NCI-H1694 treated with DMSO at 0.1 percent for 48 hours (cell line): ENCODE results near the gene SERPINA5.

Experiments used
- DNase-seq: peaks from one replicate; lab custom pipeline; 2025; lab: John Stamatoyannopoulos, UW

Gene SERPINA5, protein sequence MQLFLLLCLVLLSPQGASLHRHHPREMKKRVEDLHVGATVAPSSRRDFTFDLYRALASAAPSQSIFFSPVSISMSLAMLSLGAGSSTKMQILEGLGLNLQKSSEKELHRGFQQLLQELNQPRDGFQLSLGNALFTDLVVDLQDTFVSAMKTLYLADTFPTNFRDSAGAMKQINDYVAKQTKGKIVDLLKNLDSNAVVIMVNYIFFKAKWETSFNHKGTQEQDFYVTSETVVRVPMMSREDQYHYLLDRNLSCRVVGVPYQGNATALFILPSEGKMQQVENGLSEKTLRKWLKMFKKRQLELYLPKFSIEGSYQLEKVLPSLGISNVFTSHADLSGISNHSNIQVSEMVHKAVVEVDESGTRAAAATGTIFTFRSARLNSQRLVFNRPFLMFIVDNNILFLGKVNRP

DNA sequence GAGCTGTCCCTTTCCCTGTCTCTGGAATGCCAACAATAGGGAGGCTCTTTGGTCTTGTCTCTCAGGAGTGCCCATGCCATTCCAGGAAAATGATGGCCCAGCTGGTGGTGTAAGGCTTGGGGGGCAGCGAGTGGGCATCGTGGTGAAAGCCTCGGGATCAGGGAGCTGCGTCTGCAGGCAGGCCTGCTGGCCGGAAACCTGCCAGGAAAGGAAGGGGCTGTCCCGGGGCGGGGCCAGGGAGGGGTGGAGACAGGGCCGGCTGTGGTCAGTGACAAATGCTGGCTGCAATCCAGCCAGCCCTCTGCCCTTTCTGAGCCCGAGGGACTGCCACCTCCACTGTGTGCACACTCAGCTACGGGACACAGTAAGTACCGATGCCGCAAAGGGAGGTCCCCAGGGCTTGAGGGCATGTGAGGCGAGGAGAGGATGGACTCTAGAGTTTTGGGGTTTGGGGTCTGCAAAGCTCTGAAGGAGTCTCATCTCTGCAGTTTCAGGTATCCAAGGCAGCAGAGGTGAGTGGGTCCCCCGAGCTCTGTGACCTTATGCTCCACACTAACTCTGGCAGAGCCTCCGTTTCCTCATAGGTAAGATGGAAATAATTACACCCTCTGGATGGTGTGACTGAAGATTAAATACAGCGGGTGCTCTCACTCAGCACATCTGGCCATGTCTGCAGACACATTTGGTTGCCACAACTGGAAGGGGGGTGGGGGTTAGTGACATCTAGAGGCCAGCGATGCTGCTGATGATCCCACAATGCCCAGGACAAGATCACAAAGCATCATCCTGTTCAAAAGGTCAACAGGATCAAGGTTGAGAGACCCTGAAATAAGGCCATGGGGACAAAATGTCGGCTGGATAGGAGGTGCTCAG is at the start of gene SERPINA5:
Gene SERPINA5 (plus strand): TSS at position 300 of the 873 bp plus-strand sequence. CDS start 5,937 bp downstream, outside the sequence.
- DNase-seq: no peak

DNA sequence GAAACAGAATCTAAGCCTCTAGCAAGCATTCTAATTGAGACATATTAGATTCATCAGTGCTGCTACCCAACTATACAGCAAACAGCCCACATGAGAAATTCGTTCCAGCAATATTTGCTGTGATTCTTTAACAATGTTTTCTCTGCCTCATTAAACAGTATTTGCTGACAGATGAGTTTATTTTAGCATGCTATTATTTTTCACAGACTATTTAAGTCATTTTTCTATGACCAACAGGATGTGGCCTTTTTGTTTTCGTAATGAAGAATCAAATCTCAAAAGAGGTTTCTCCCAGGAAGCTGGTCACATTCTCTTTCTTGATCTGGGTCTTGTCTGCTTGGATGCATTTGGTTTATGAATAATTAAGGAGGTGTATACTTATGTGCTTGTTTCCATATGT is 48.8 kb upstream of the SERPINA5 start:
- no peak for DNase-seq

GRCh38 chr14:94535506-94535905 is 45.7 kb upstream of the SERPINA5 start:
- DNase-seq: no peak

- DNase-seq: peak; percentile 42
These were observed 44.4 kb upstream of the SERPINA5 start for GRCh38 chr14:94536836-94537235.

GRCh38 chr14:94538070-94538740 is 43.0 kb upstream of the SERPINA5 start:
- DNase-seq: no peak

DNA sequence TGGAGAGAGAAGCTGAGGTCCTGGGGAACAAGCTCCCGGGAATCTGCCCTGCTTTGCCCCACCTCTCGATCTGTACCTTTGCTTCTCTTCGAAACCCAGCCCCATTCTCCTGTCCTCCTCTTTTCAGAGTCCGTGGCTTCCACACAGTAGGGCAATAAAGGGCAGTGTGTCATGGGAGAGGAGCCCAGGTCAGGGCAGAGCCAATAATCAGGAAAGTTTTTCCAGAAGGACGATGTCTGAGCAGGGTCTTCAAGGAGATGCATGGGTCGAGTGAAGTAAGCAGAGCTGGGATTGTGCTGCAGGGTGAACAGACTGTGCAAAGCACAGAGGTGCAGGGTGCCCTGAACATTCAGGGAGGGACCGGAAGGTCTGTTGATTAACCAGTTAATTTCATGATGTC is 42.0 kb upstream of the SERPINA5 start:
- DNase-seq: no peak

- no peak for DNase-seq
These were observed 41.0 kb upstream of the SERPINA5 start for GRCh38 chr14:94540031-94540794.

GRCh38 chr14:94541234-94541975 is 39.8 kb upstream of the SERPINA5 start:
- DNase-seq: no peak

- DNase-seq: no peak
These were observed 39.0 kb upstream of the SERPINA5 start for GRCh38 chr14:94542111-94542810.

- DNase-seq: no peak
These were observed 38.3 kb upstream of the SERPINA5 start for GRCh38 chr14:94542811-94543440.

- no peak for DNase-seq
These were observed 37.6 kb upstream of the SERPINA5 start for GRCh38 chr14:94543449-94544124.

- DNase-seq: no peak
These were observed 36.5 kb upstream of the SERPINA5 start for GRCh38 chr14:94544726-94545125.

DNA sequence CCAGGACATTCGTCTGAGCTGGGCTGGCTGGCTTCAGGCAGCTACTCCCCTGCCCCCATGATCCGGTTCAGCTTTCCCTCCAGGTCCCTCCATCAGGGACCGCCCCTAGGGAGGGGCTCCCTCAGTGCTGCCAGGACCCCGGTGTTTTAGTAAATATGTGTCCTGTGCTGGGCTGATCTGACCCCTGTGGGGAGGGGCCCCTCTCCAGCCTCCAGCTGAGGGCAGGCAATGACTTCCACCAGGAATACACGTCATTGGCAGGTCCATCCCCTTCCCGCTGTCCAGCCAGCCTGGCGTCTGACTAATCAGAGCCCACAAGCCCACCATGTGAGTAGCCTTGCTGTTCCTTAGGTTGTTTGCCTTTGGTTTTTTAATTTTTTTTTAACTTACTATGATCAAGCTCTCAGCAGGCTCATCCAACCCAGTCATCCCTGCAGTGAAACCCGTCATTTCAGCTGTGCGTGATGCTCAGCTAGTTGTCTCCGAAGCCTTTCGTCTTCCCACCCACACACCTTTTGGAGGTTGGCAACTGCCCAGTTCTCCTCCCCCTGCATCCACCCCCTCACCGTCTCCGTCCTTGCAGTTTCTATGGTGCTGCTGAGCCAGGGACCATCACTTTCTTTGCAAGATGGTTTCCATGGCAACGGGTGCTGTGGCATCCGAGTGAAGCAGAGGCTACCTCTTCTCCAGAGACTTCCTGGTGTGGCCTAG is 35.9 kb upstream of the SERPINA5 start:
- no peak for DNase-seq

GRCh38 chr14:94547151-94547680 is 34.0 kb upstream of the SERPINA5 start:
- DNase-seq: no peak

DNA sequence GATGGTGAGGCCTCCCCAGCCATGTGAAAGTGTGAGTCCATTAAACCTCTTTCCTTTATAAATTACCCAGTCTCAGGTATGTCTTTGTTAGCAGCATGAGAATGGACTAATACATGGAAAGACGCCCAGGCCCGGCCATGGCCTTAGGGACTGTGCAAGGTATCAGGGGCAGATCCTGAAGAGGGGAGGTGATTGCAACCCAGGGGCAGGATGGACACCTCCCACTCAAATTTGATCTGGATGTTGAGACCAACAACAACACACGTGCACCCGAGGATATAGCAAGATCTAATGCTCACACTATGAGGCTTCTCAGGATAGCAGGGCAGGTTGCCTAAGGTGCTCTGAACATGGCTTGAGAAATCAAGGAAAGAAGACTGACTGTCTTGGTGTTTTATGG is 33.5 kb upstream of the SERPINA5 start:
- DNase-seq: no peak

- DNase-seq: no peak
These were observed 32.9 kb upstream of the SERPINA5 start for GRCh38 chr14:94548131-94548998.
